H9 (cell line): Measurements from ENCODE around the gene MAP1LC3C. TPM values are rescaled to one million over a fixed set of nuclear protein-coding genes. Genes with fewer than 3 reads are reported as not detected.

Experiments used
- DNase-seq: peaks from one replicate; pipeline ENCODE4 v3.0.0-alpha.2; 2017
- H2AFZ ChIP-seq: one replicate; pipeline ENCODE4 v1.6.1; 2013; ENCODE audit warnings: mild to moderate bottlenecking, low read length, control low read depth, moderate library complexity
- H2AK5ac ChIP-seq: 2 replicates; pipeline ENCODE4 v1.6.1; 2013; ENCODE audit warnings: low read length, control low read depth, mixed read lengths; ENCODE audit not compliant: insufficient read length
- H2BK120ac ChIP-seq: one replicate; pipeline ENCODE4 v1.6.1; 2013; ENCODE audit warnings: low read depth, mild to moderate bottlenecking, low read length, control low read depth, inconsistent platforms; ENCODE audit not compliant: poor library complexity, severe bottlenecking
- H2BK12ac ChIP-seq: 2 replicates; pipeline ENCODE4 v1.6.1; 2013; ENCODE audit warnings: low read length, control low read depth, mixed read lengths, low read depth; ENCODE audit not compliant: insufficient read length
- H2BK15ac ChIP-seq: 2 replicates; pipeline ENCODE4 v1.6.1; 2013; ENCODE audit warnings: low read depth, low read length, control low read depth
- H2BK20ac ChIP-seq: one replicate; pipeline ENCODE4 v1.6.1; 2013; ENCODE audit warnings: low read depth, mild to moderate bottlenecking, low read length, control low read depth, inconsistent platforms; ENCODE audit not compliant: poor library complexity, severe bottlenecking
- H2BK5ac ChIP-seq: 2 replicates; pipeline ENCODE4 v1.6.1; 2013; ENCODE audit warnings: low read length, control low read depth, mixed read lengths; ENCODE audit not compliant: insufficient read length
- H3K14ac ChIP-seq: 2 replicates; pipeline ENCODE4 v1.6.1; 2013; ENCODE audit warnings: low read length, control low read depth; ENCODE audit not compliant: insufficient read depth
- H3K18ac ChIP-seq: 2 replicates; pipeline ENCODE4 v1.6.1; 2013; ENCODE audit warnings: low read depth, mild to moderate bottlenecking, mixed read lengths, low read length, control low read depth; ENCODE audit not compliant: insufficient read length
- H3K23ac ChIP-seq: 2 replicates; pipeline ENCODE4 v1.6.1; 2013; ENCODE audit warnings: low read length, control low read depth, mixed read lengths, low read depth; ENCODE audit not compliant: insufficient read length
- H3K23me2 ChIP-seq: 2 replicates; pipeline ENCODE4 v1.6.1; 2013; ENCODE audit warnings: low read depth, mild to moderate bottlenecking, mixed read lengths, low read length, control low read depth; ENCODE audit not compliant: insufficient read length, poor library complexity, severe bottlenecking
- H3K27ac ChIP-seq: 2 replicates; pipeline ENCODE4 v1.5.1; 2013; ENCODE audit warnings: low read length, control low read depth, mixed read lengths, low read depth; ENCODE audit not compliant: insufficient read length
- H3K27me3 ChIP-seq: 2 replicates; pipeline ENCODE4 v1.6.1; 2013; ENCODE audit warnings: low read length, control low read depth, inconsistent platforms; ENCODE audit not compliant: insufficient read depth
- H3K4ac ChIP-seq: 2 replicates; pipeline ENCODE4 v1.6.1; 2013; ENCODE audit warnings: low read depth, mild to moderate bottlenecking, control low read depth, inconsistent platforms, low read length, moderate library complexity
- H3K4me1 ChIP-seq: 2 replicates; pipeline ENCODE4 v1.6.1; 2013; ENCODE audit warnings: low read length, control low read depth, inconsistent platforms; ENCODE audit not compliant: insufficient read depth
- H3K4me2 ChIP-seq: 2 replicates; pipeline ENCODE4 v1.6.1; 2013; ENCODE audit warnings: low read length, control low read depth, mixed read lengths; ENCODE audit not compliant: insufficient read length, insufficient read depth
- H3K56ac ChIP-seq: 2 replicates; pipeline ENCODE4 v1.6.1; 2013; ENCODE audit warnings: low read depth, mild to moderate bottlenecking, mixed read lengths, low read length, control low read depth; ENCODE audit not compliant: insufficient read length
- H3K79me1 ChIP-seq: 2 replicates; pipeline ENCODE4 v1.6.1; 2013; ENCODE audit warnings: low read depth, mild to moderate bottlenecking, moderate library complexity, low read length, control low read depth, inconsistent platforms; ENCODE audit not compliant: insufficient read depth, poor library complexity, severe bottlenecking
- H3K79me2 ChIP-seq: 2 replicates; pipeline ENCODE4 v1.6.1; 2013; ENCODE audit warnings: low read length, control low read depth, inconsistent platforms; ENCODE audit not compliant: insufficient read depth
- H3K9ac ChIP-seq: 2 replicates; pipeline ENCODE4 v1.6.1; 2013; ENCODE audit warnings: low read length, control low read depth, mixed read lengths; ENCODE audit not compliant: insufficient read length; ENCODE audit errors: extremely low read depth
- H3K9me3 ChIP-seq: one replicate; pipeline ENCODE4 v1.6.1; 2013; ENCODE audit warnings: low read depth, low read length, inconsistent platforms; ENCODE audit not compliant: control insufficient read depth
- H3T11ph ChIP-seq: one replicate; pipeline ENCODE4 v1.6.1; 2013; ENCODE audit warnings: mild to moderate bottlenecking, low read length, control low read depth, inconsistent platforms
- H4K20me1 ChIP-seq: one replicate; pipeline ENCODE4 v1.6.1; 2013; ENCODE audit not compliant: control insufficient read depth, insufficient read length, insufficient read depth
- H4K5ac ChIP-seq: 2 replicates; pipeline ENCODE4 v1.6.1; 2013; ENCODE audit warnings: low read depth, mild to moderate bottlenecking, mixed read lengths, low read length, control low read depth; ENCODE audit not compliant: insufficient read length
- H4K8ac ChIP-seq: replicated peaks from 2 replicates; pipeline ENCODE4 v1.6.1; 2013; ENCODE audit warnings: low read length, control low read depth, mixed read lengths, low read depth; ENCODE audit not compliant: insufficient read length
- H4K91ac ChIP-seq: 2 replicates; pipeline ENCODE4 v1.6.1; 2013; ENCODE audit warnings: low read depth, mild to moderate bottlenecking, moderate library complexity, mixed read lengths, low read length, control low read depth; ENCODE audit not compliant: insufficient read length
- H3K27ac Mint-ChIP-seq, 3 experiments: 2 replicates in 2 of 3; 3 replicates in 1 of 3; pipeline ENCODE4 v1.8.0; 2020 to 2021; ENCODE audit warnings: mixed read lengths in 3 of 3, mild to moderate bottlenecking in 1 of 3, moderate library complexity in 1 of 3
- H3K27me3 Mint-ChIP-seq: 2 replicates; pipeline ENCODE4 v1.8.0; 2021; ENCODE audit warnings: low read depth, mild to moderate bottlenecking, moderate library complexity, mixed read lengths
- H3K36me3 Mint-ChIP-seq, 3 experiments: 2 replicates in 2 of 3; 3 replicates in 1 of 3; pipeline ENCODE4 v1.8.0; 2020 to 2021; ENCODE audit warnings: low read depth in 3 of 3, mixed read lengths in 3 of 3; ENCODE audit not compliant: insufficient read depth in 1 of 3
- H3K4me1 Mint-ChIP-seq, 2 experiments: 2 replicates each; pipeline ENCODE4 v1.8.0; 2020; ENCODE audit warnings: mixed read lengths in 2 of 2
- H3K4me3 Mint-ChIP-seq, 2 experiments: 2 replicates in 1 of 2; 3 replicates in 1 of 2; pipeline ENCODE4 v1.8.0; 2020 to 2021; ENCODE audit warnings: mild to moderate bottlenecking in 2 of 2, mixed read lengths in 2 of 2, moderate library complexity in 1 of 2
- H3K9me3 Mint-ChIP-seq, 2 experiments: 2 replicates in 1 of 2; 3 replicates in 1 of 2; pipeline ENCODE4 v1.8.0; 2020; ENCODE audit warnings: mild to moderate bottlenecking in 2 of 2, mixed read lengths in 2 of 2, moderate library complexity in 1 of 2
- CTCF ChIP-seq: fragments of 200-600 bp; sonication (generic); conservative IDR thresholded peaks from 3 replicates; pipeline ENCODE4 v1.8.0; 2021; ENCODE audit warnings: antibody characterized with exemption, mild to moderate bottlenecking
- WGBS: extraction: QIAGEN DNeasy Blood & Tissue Kit; methylation state at CpG from one replicate; pipeline ENCODE4 v1.1.7; 2013; ENCODE audit warnings: missing lambda C conversion rate, low lambda C conversion rate, mixed read lengths; ENCODE audit not compliant: insufficient read length; ENCODE audit errors: extremely low coverage; 5-methylcytosine and 5-hydroxymethylcytosine counted together
- total RNA-seq: library from RNA; stranded (reverse); gene quantifications from 2 replicates; pipeline ENCODE4 v1.2.1, GENCODE V29; 2021

The MAP1LC3C gene
- total RNA-seq, 1 experiment from 2014 or later = 3.6 TPM

DNA sequence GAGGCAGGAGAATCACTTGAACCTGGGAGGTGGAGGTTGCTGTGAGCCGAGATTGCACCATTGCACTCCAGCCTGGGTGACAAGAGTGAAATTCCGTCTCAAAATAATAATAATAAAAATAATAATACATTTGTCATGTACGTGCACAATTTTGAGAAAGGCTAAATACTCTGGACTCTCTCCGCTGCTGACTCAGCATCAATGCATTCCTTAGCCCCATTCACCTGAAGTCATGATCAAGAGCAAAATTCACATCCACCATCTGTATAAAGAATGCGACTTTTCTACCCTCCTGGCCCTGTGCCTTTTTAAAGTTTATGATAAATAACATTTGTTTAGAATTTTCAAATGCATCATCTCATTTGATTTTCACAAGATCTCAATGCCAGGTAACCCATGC lies 35.5 kb upstream of the MAP1LC3C start:
- TF ChIP-seq CTCF = no peak

More for the DNA sequence above, 35.5 kb upstream of the MAP1LC3C start:
- H3K23me2 ChIP-seq = no peaks in the 10 kb centered on the region
- H3K9ac ChIP-seq = no peak overlapping the region
- no peak overlapping the region for H2AFZ ChIP-seq
- H2AK5ac ChIP-seq = no peak overlapping the region
- no peaks in the 10 kb centered on the region for H3K9me3 ChIP-seq
- no peaks in the 10 kb centered on the region for H3K79me2 ChIP-seq
- H3K4ac ChIP-seq = no peak overlapping the region
- Mint-ChIP-seq H3K36me3 (no peaks in the 10 kb centered on the region), H3K9me3 (no peaks in the 10 kb centered on the region; a peak in 1 of 5 replicates), H3K27me3 (peaks cover 2% of the 10 kb centered on the region; the same call in 1 of the 2 replicates), H3K4me3 (no peak overlapping the region), H3K4me1 (peaks cover under 1% of the 10 kb centered on the region in 2 experiments; a peak in 2 of 4 replicates), H3K27ac (no peak overlapping the region)
- H3T11ph ChIP-seq = no peak overlapping the region
- no peak overlapping the region for H4K8ac ChIP-seq
- no peak overlapping the region for H4K91ac ChIP-seq
- H2BK120ac ChIP-seq = no peak overlapping the region
- H3K79me1 ChIP-seq = no peaks in the 10 kb centered on the region
- H2BK15ac ChIP-seq = no peak overlapping the region
- WGBS = no CpG with 5 or more reads among the region's 5 CpGs
- no peaks in the 10 kb centered on the region for H3K4me1 ChIP-seq
- no peak overlapping the region for H3K4me2 ChIP-seq
- no peaks in the 10 kb centered on the region for H3K27me3 ChIP-seq
- H3K27ac ChIP-seq = no peak overlapping the region
- no peak overlapping the region for H2BK20ac ChIP-seq
- no peak overlapping the region for H4K5ac ChIP-seq
- no peaks in the 10 kb centered on the region for H4K20me1 ChIP-seq
- H3K14ac ChIP-seq = no peak overlapping the region
- H2BK12ac ChIP-seq = no peak overlapping the region
- no peak overlapping the region for H3K23ac ChIP-seq
- DNase-seq = no peak
- H2BK5ac ChIP-seq = no peak overlapping the region
- H3K56ac ChIP-seq = no peak overlapping the region
- no peak overlapping the region for H3K18ac ChIP-seq
